Activated T-cell treated with anti-CD3 and anti-CD28 coated beads for 48 hours (primary cell): ENCODE measurements around the gene SRPK1.

Experiments
- DNase-seq: peaks from one replicate; pipeline ENCODE4 v3.0.0-alpha.2; 2020; ENCODE audit warnings: low read depth

Gene SRPK1

DNA sequence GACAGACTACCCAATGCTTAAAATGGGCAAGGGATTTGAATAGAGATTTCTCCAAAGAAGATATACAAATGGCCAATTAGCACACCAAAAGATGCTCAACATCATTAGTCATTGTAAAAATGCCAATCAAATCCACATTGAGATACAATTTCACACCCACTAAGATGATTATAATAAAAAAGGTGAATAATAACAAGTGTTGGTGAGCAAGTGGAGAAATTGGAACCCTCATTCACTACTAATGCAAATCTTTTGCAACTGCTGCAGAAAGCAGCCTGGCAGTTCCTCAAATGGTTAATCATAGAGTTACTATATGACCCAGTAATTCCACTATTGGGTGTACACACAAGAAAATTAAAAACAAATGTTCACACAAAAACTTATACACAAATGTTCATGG, 103.4 kb downstream of the SRPK1 start:
- DNase-seq = no peak

DNA sequence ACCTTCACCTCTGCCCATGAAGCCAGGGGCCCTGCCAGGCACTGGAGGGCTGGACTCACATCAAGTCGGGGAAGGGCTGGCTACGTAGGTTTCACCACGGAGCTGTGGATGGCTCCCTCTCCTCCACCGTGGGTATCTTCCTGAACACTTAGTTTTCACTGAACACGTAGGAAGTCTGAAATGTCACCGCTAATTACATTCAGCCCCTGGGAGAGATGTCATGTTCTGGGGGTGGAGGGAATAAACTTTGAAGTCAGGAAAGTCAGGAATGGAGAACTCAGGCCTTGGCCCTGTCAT, 109.3 kb downstream of the SRPK1 start:
- no peak for DNase-seq

DNA sequence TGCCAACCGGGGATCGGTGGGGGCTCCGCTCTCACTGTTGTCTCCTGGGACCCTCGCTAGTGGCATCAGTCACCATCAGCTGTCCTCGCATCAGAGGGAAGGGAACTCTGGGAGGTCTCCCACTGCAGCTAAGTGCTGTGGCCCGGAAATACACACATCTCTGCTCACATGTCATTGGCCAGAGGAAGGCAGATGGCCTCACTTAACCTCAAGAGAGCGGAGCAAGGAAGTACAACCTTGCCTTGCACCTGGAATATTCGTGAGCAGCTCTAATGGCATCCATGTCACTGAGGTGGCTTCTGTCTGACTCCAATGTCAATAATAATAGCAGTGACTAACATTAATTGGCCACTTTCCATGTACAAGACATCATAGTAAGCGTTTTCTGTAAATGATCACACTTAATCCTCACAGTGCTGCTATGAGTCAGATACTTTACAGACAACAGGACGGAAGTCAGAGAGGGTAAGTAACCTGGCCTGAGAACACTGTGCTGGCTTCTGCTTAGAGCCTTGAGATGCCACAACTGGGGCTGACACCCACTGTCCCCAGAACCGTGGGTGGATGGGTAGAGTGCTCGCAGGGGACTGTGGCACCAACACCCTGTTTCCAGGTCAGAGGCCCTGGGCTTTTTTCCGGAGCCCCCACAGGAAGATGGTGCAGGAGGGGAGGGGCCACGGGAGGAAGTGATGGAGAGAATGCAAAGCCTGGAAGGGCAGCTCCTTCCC, 109.8 kb downstream of the SRPK1 start:
- no peak for DNase-seq

DNA sequence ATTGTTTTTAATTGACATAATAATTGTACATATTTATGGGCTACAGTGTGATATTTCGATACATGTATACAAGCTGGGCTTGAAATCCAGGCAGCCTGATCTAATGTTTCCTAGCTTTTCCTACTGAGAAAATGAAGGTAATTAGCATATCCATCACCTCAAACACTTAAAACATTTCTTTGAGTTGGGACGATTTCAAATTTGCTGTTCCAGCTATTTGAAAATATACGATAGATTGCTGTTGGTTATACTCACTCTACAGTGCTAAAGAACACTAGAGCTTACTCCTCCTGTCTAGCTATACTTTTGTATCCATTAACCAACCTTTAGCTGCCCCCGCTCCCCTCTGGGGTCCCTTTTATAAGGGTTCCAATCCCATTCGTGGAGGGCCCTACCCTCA, 111.1 kb downstream of the SRPK1 start:
- no peak for DNase-seq

DNA sequence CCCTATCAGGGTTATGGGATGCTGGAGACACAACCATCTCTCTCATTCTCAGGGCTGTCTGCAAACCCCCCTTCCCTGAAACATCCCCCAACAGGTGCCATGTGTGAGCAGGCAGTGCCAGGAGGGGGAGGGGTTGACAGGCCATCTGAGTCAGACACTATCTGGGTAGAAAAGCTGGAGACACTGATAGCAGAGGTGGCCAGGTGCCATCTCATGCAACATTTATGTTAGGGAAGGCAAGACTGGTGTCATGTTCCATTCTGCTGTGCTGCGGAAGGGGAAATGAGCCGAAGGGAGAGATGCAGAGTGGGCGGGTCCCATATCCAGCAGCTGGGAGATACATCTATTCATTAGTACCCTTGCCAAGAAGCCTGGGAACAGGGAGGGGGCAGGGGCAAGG, 112.2 kb downstream of the SRPK1 start:
- DNase-seq = no peak

DNA sequence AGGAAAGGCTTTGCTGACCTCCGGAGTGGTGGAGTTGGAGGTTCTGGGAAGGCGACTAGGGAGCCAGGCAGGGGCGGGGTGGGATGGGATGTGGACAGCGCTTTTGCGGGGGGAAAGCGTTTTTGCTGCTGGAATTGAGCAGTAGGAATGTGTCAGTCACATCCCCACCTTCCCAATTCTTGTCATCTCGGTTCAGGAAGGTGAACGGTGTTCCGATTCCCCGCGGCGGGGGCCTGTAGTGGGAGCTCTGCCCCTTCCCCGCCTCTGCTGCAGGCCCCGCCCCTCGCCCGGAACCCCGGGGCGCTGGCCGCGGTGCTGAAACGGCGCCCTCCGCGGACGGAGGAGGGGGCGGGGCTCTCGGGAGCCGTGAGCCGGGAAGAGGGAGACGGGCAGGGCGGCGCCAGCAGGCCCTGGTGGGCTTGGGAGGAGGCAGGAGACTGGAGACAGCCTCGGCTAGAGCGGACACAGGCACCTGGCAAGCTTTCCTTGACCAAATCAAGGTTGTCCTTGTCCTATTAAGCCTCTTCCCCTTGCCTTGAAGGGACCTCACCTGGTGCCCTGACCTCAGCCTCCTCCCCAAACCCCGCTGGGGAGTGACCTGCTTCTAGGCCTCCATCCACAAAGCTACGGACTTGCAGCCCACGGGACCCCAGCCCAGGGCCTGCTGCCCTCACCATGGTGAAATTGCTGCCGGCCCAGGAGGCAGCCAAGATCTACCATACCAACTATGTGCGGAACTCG, 115.7 kb downstream of the SRPK1 start, which contains the start of gene LHFPL5:
Gene LHFPL5 (plus strand): TSS at position 357 of the 741 bp plus-strand sequence. CDS start 319 bp downstream, at position 676.
- peak; percentile 57 for DNase-seq

DNA sequence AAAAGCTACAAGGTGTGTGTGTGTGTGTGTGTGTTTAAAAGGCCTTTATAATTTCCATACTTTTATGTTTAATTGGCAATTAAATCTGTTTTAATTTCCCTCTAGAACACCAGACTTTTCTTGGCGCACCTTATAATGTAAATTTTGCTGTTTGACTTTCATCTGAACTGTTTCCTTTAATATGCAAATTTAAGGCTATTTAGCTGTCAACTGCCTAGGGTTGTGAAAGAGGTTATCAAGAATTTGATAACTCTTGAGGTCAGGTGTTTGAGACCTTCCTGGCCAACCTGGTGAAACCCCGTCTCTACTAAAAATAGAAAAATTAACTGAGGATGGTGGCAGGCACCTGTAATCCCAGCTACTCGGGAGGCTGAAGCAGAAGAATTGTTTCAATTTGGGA, 119.8 kb downstream of the SRPK1 start:
- DNase-seq = no peak

DNA sequence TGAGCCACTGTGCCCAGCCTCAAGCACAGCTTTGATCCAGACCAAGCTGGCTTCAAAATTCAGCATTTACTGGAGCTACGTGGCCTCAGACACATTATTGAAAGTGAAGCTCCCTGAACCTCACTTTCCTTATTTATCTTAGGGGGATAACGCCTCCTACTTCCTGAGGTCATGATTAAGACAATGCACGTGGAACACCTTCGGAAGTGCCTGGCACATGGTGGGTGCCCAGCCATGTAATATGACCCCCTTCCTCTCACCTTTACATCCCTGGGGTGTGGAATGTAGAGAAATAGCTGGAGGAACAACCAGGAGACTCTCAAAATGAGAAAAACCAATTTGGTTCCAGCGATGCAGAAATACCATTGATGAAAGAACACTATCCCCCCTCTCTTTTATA, 122.2 kb downstream of the SRPK1 start:
- DNase-seq = no peak

DNA sequence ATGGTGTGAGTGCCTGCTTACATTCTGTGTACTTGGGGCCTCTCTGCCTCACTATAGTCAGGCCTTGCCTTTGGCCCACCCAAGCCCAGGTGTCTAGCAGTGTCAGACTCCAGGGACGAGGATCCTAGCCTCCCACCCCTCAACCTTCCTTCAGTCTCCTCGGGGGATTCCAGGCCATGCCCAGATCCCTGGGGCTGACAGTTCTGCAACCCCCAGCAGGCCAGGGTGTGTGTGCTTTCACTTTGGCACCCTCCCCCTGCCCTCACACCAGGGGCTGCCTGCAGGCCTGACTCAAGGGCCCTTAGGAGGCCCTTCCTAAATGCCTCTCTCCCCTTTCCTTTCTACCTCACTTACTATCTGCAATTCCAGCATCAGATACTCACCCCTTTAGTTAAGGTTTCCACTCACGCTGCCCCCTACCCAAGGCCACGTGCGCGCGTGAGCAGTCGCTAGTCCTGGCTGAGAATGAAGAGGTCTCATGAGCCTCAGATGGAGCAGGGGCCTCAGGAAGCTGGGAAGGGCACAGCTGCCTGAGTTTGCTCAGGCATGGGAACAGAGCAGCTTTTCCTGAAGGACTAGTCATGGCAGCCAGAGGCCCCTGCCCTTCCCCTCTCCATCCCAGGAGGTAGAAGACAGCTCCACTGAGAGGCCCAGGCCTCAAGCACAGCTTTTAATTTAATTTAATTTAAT, 122.9 kb downstream of the SRPK1 start:
- no peak for DNase-seq

DNA sequence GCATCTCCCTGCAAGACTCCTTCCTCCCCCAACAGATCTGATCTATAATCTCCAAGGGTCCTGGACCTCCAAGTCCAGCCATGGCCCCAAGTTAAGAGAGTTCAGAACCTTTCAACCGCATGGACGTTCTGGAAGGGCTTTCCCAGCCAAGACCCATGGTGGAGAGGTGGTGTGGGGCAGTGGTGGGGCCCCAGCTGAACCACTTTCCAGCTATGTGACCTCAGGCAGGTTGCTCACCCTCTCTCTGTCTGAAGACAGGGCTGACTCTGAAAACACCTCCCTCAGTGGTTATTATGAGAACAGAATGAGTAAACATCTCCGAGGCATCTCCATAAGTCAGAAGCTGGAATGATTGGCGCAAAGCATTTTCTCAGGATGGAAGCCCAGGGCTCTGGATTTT, 124.7 kb downstream of the SRPK1 start:
- no peak for DNase-seq

DNA sequence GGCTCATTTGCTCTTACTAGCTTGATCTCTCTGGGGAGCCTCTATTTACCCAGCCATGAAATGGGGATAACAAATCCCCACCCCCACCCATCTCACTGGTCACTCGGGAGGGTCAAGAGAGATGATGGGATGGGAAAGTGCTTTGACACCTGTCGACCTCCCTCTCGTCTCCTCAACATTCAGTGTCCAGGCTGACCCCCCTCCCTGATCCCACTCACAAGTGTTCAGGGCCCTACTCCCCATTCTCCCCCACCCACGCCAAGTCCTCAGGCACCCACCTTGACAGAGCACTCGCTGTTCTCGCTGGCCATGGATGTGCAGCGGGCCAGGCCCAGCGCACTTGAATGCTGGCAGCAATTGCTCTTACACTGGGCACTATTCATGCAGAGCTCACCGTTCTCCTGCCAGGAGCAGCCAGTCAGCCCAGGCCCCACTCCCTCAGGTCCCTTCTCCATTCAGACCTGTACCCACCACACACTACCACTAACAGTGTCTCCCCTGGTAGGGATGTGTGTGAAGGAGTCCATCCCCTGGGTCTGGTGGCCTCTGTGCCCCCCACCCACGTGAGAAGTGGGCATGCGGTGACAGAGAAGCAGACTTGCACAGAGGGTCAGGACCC, 125.3 kb downstream of the SRPK1 start:
- no peak for DNase-seq

DNA sequence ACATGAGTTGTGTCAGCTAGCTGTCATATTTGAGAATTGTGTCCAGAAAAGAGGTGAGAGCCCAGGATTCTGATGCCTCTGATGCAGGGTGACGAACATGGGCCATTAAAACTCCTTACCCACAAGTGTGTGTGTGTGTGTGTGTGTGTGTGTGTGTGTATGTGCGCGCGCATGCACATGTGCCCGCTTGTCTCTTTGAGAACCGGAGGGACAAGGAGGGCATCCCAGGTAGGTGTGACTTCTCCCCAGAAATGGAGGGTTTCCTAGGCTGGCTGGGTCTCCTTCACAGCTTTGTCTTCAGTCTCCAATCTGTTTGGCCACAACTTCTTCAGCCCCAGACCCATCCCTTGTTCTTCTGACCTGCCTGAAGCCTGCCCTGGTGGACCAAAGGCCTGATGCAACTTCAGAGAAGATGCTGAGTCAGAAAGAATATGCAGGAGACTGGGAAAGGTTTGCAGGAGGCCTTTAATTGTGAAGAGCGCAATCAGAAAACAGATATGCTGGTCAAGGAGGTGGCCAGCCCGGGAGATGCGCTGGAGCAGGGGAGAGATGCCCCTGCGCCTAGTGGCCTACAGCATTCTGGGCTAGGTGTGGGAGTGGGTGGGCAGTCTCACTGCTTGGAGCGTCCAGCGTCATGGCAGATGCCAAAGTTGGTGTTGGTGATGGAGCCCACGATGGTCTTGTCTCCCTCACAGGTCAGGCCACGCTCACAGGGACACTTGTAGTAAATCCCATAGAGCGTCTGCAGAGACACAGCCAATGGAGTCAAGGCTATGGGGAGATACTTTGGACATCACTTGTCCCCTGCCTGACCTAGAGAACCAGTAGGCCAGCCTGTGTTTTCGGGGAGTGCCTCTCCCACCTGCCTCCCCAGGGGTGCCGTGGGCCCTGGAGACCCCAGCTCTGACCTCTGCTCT, 126.1 kb downstream of the SRPK1 start:
- DNase-seq = no peak

DNA sequence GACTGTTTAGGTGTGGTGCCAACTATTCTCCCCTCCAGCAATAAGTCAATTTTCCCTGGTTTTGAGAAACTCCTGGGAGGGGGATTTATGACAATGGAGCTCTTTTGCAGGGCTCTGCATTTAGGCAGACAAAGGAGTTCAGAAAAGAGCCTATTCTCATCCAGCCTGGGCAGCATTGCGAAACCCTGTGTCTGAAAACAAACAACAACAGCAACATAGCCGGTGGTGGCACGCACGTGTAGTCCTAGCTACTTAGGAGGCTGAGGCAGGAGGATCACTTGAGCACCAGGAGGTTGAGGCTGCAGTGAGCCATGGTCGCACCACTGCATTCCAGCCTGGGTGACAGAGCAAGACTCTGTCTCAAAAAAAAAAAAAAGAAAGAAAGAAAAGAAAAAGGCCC, 130.2 kb downstream of the SRPK1 start:
- DNase-seq = no peak

DNA sequence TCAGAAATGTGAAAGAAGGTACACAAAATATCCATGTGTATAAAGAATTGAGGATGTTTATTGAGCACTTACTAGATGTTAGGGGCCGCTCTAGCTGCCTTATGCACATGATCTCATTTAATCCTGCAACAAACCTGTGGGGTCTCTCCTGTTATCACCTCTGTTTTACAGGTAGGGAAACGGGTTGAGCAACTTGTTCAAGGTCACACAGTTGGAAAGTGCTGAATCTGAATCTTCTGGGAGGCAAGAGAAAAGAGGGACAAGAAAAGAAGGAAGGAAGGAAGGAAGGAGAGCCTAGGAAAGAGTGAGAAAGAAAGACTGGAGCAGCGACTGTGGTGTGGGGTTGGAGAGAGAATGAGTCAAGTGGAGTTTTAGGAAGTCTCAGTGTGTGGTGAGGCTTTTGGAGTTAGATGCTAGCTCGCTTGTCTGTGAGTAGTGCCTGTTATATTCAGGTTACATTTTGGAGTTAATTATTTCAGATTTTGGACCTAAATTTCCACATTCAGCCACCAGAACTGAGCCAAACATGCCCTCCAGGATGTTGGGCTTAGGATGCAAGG, 132.4 kb downstream of the SRPK1 start:
- no peak for DNase-seq

DNA sequence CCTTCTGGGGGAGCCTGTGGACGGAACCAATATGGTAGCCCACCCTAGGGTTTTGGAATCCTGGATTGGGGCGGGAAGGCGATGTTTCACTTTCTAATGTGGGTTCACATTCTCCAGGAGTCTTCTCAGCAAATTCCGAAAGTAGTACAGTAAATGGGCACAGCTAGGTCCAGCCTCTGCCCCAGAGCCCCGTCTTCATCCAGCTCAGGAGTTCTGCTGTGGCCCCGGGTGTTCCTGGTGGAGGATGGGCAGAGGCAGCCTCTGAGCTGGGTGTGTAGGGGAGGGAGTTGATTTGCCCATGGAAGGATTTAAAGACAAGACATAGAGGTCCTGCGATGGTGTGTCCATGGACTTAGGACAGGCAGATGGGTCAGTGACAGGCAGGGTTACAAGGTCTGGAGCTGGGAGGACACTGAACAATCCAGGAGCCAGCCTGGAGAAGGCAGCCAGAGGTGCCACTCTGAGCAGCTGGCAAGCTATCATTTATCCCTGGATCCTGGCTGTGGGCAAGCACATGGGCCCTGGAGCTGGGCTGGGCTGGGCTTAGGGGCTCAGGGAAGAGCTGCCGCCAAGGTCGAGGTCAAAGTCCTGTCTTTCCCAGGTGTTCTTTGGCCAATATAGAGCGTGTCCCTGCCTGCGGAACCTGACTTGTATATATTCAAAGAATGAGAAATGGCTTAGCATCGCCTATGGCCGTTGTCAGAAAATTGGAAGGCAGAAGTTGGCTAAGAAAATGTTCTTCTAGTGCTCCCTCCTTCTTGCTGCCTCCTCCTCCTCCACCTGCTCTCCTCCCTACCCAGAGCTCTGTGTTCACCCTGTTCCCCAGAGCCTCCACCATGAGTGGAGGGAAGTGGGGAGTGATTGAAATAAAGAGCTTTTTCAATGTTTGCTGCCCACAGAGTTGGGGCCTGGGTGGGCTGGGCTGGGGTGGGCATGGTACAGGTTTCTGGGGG, 133.4 kb downstream of the SRPK1 start:
- DNase-seq = no peak

DNA sequence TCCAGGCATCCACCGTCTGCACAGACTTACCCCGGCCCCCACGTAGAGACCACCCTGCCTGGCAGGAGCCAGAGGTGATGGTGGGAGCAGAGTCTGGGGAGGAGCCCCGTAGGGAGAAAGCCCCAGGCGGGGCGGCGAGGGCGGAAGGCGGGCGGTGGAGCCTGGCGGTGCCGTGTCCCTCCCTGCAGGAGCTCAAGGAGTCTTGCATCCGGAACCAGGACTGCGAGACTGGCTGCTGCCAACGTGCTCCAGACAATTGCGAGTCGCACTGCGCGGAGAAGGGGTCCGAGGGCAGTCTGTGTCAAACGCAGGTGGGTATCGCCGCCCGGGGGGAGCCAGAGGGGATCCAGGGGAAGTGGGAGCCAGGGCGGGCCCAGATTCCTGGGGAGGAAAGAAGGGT, 134.1 kb downstream of the SRPK1 start:
- DNase-seq = no peak

DNA sequence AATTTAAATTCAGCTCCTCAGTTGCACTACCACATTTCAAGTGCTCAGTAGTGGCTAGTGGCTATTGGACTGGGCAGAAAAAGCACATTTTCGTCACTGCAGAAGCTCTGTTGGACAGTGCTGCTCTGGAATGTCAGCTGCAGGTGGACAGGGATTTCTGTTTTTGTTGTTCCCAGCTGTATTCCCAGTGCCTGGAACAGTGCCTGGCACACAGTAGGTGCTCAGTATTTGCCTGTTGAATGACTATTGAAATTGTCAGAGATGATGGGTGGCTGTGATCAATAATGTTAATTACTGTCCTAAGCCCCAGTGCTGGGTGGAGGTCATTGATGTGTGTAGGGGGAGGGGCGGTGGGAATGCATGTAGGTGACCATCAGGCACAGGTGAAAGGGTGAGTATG, 134.6 kb downstream of the SRPK1 start:
- no peak for DNase-seq

DNA sequence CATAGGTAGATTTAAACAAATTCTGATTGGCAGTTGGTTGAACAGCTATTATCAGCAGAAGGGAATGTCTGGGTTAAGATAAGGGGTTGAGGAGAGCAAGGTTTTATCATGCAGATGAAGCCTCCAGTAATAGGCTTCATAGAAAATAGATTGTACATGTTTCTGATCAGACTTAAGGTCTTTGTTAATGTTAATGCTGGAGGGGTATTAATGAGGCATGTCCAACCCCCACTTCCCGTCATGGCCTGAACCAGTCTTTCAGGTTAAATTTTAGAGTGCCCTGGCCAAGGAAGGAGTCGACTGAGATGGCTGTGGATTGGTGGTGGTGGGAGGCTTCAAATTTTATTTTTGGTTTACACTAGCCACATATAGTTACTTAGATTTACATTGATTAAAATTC, 136.7 kb downstream of the SRPK1 start:
- DNase-seq = no peak
